Keratinocyte (primary cell): Measurements from ENCODE around the gene FLVCR2. TPM values are rescaled to one million over a fixed set of nuclear protein-coding genes. Genes with fewer than 3 reads are reported as not detected.

Source experiments
- DNase-seq: peaks from one replicate; pipeline ENCODE4 v3.0.0-alpha.2; 2011; ENCODE audit warnings: low read depth, missing footprints, low spot score
- FAIRE-seq: peaks from 2 replicates; lab custom pipeline; 2011; peaks lifted over from hg19 to GRCh38; lab: Jason Lieb, UNC
- H2AFZ ChIP-seq: 2 replicates; pipeline ENCODE4 v1.6.0; 2012; ENCODE audit warnings: low read length, control low read depth, inconsistent platforms; ENCODE audit not compliant: control insufficient read depth
- H3K27ac ChIP-seq: 2 replicates; pipeline ENCODE4 v1.5.1; 2011; ENCODE audit warnings: low read length; ENCODE audit not compliant: control insufficient read depth, insufficient read depth
- H3K27me3 ChIP-seq: 3 replicates; pipeline ENCODE4 v1.6.0; 2011; ENCODE audit warnings: low read length; ENCODE audit not compliant: control insufficient read depth, insufficient read depth; ENCODE audit errors: extremely low read depth
- H3K36me3 ChIP-seq, 2 experiments: 2 replicates in 1 of 2; 3 replicates in 1 of 2; pipeline ENCODE4 v1.5.1; 2011; ENCODE audit warnings: low read length in 2 of 2, mild to moderate bottlenecking in 1 of 2; ENCODE audit not compliant: control insufficient read depth in 2 of 2, insufficient read depth in 2 of 2; ENCODE audit errors: extremely low read depth in 1 of 2
- H3K4me1 ChIP-seq: 3 replicates; pipeline ENCODE4 v1.5.1; 2011; ENCODE audit warnings: low read length; ENCODE audit not compliant: control insufficient read depth, insufficient read depth; ENCODE audit errors: extremely low read depth
- H3K4me2 ChIP-seq: 3 replicates; pipeline ENCODE4 v1.6.0; 2011; ENCODE audit warnings: low read depth, low read length; ENCODE audit not compliant: control insufficient read depth, insufficient read depth; ENCODE audit errors: extremely low read depth
- H3K4me3 ChIP-seq, 3 experiments: fragments of 200-600 bp in 1 of 3; sonication (generic) in 1 of 3; 2 replicates in 2 of 3; 3 replicates in 1 of 3; pipeline ENCODE4 v1.5.1; 2011 to 2016; ENCODE audit warnings: low read length in 3 of 3, mild to moderate bottlenecking in 3 of 3, control low read depth in 2 of 3, inconsistent platforms in 1 of 3, low read depth in 1 of 3, mixed read lengths in 1 of 3, mixed run types in 1 of 3, moderate library complexity in 1 of 3; ENCODE audit not compliant: control insufficient read depth in 2 of 3, insufficient read depth in 2 of 3; ENCODE audit errors: extremely low read depth in 1 of 3
- H3K79me2 ChIP-seq: 2 replicates; pipeline ENCODE4 v1.6.0; 2012; ENCODE audit warnings: low read length; ENCODE audit not compliant: control insufficient read depth, insufficient read depth
- H3K9ac ChIP-seq: 3 replicates; pipeline ENCODE4 v1.6.0; 2011; ENCODE audit warnings: low read length; ENCODE audit not compliant: control insufficient read depth, insufficient read depth; ENCODE audit errors: extremely low read depth
- H3K9me1 ChIP-seq: 3 replicates; pipeline ENCODE4 v1.6.0; 2011; ENCODE audit warnings: low read length; ENCODE audit not compliant: control insufficient read depth, insufficient read depth; ENCODE audit errors: extremely low read depth
- H3K9me3 ChIP-seq: 2 replicates; pipeline ENCODE4 v1.5.1; 2012; ENCODE audit warnings: low read depth, low read length; ENCODE audit not compliant: control insufficient read depth
- H4K20me1 ChIP-seq: 3 replicates; pipeline ENCODE4 v1.6.0; 2011; ENCODE audit warnings: low read length; ENCODE audit not compliant: control insufficient read depth, insufficient read depth; ENCODE audit errors: extremely low read depth
- CTCF ChIP-seq, 3 experiments: IDR thresholded peaks in 1 of 3; conservative IDR thresholded peaks in 1 of 3; optimal IDR thresholded peaks in 1 of 3; 2 replicates in 2 of 3; 3 replicates in 1 of 3; pipeline versions ENCODE3 to v1.5.1; 2011; ENCODE audit warnings: low read length in 3 of 3, mild to moderate bottlenecking in 3 of 3, moderate library complexity in 2 of 3, control low read depth in 1 of 3, inconsistent platforms in 1 of 3; ENCODE audit not compliant: insufficient read depth in 2 of 3; ENCODE audit errors: extremely low read depth in 1 of 3
- EZH2 ChIP-seq: IDR thresholded peaks from one replicate; pipeline ENCODE4 v1.6.1; 2012; ENCODE audit warnings: inconsistent platforms, mild to moderate bottlenecking, low read length, moderate library complexity
- dilution Hi-C: fragments of 300-500 bp; cut with MboI; formaldehyde crosslinking; loops from one replicate; pipeline ENCODE4 v1.7.0; 2020; ENCODE audit warnings: low sequenced_read_pairs; ENCODE audit not compliant: extremely low pct_ligation_motif_present
- polyA plus RNA-seq, 5 experiments: library from polyadenylated mRNA; depleted of rRNA in 3 of 5; stranded (reverse) in 3 of 5; stranded (forward) in 1 of 5; unstranded in 1 of 5; fragments of >200 nt; gene quantifications; 1 replicate in 1 of 5; 2 replicates in 3 of 5; 3 replicates in 1 of 5; pipeline versions ENCODE4 v1.2.1 to v1.2.3, GENCODE V29; 2011 to 2012; ENCODE audit warnings: missing spikeins in 2 of 5, low read depth in 1 of 5, low replicate concordance in 1 of 5

Gene FLVCR2
- polyA plus RNA-seq, 1 donor (not counting 4 experiments of a cell fraction or from before 2014, with no cell fraction given) = 0.45 TPM

GRCh38 chr14:75655235-75655634 is 76.8 kb downstream of the FLVCR2 start:
- no peak overlapping the region for H3K27ac ChIP-seq
- H3K4me1 ChIP-seq = peaks cover 9% of the 10 kb centered on the region
- no peaks in the 10 kb centered on the region for H3K9me3 ChIP-seq
- H2AFZ ChIP-seq = no peak overlapping the region
- H3K9me1 ChIP-seq = no peaks in the 10 kb centered on the region
- dilution Hi-C loops = no loop called here
- H3K4me2 ChIP-seq = no peak overlapping the region
- H3K36me3 ChIP-seq = peaks cover 31 to 35% of the 10 kb centered on the region in 2 experiments
- no peaks in the 10 kb centered on the region for H4K20me1 ChIP-seq
- H3K79me2 ChIP-seq = peaks cover 26% of the 10 kb centered on the region
- TF ChIP-seq EZH2 (no peak), CTCF (optimal IDR thresholded peaks at IDR 0.05 in 1 of 3, IDR thresholded peaks at IDR 0.05 in 1 of 3, conservative IDR thresholded peaks at IDR 0.05 in 1 of 3; ENCODE audit: extremely low read depth in 1 of 3, insufficient read depth in 2 of 3, low read length in 3 of 3) (no peak)
- H3K9ac ChIP-seq = no peak overlapping the region
- FAIRE-seq = no peak
- DNase-seq = no peak
- no peak overlapping the region for H3K4me3 ChIP-seq
- no peaks in the 10 kb centered on the region for H3K27me3 ChIP-seq

- Histone ChIP-seq H2AFZ (no peak overlapping the region), H3K4me3 (no peak overlapping the region), H3K36me3 (peaks cover 14 to 17% of the 10 kb centered on the region in 2 experiments), H3K4me2 (no peak overlapping the region), H4K20me1 (no peaks in the 10 kb centered on the region), H3K9me3 (no peaks in the 10 kb centered on the region), H3K27ac (no peak overlapping the region), H3K9ac (no peak overlapping the region), H3K4me1 (peaks cover 9% of the 10 kb centered on the region), H3K9me1 (no peaks in the 10 kb centered on the region), H3K27me3 (no peaks in the 10 kb centered on the region), H3K79me2 (peaks cover 32% of the 10 kb centered on the region)
- dilution Hi-C loops = no loop called here
- TF ChIP-seq EZH2 = no peak
- no peak for TF ChIP-seq CTCF (optimal IDR thresholded peaks at IDR 0.05 in 1 of 3, IDR thresholded peaks at IDR 0.05 in 1 of 3, conservative IDR thresholded peaks at IDR 0.05 in 1 of 3; ENCODE audit: extremely low read depth in 1 of 3, insufficient read depth in 2 of 3, low read length in 3 of 3)
- FAIRE-seq = no peak
- no peak for DNase-seq
Observed at GRCh38 chr14:75657331-75657730, 78.9 kb downstream of the FLVCR2 start.
